Activated T-cell treated with anti-CD3 and anti-CD28 coated beads, Interleukin-2, amount 50 U/mL, for 48 hours (primary cell): ENCODE results near the gene DDX59.

Source experiments
- DNase-seq, 2 experiments: peaks; one replicate each; pipeline ENCODE4 v3.0.0-alpha.2; 2020

Gene DDX59

GRCh38 chr1:200628223-200628881 is 41.4 kb downstream of the DDX59 start:
- DNase-seq = peak; percentile 71 to 73

DNA sequence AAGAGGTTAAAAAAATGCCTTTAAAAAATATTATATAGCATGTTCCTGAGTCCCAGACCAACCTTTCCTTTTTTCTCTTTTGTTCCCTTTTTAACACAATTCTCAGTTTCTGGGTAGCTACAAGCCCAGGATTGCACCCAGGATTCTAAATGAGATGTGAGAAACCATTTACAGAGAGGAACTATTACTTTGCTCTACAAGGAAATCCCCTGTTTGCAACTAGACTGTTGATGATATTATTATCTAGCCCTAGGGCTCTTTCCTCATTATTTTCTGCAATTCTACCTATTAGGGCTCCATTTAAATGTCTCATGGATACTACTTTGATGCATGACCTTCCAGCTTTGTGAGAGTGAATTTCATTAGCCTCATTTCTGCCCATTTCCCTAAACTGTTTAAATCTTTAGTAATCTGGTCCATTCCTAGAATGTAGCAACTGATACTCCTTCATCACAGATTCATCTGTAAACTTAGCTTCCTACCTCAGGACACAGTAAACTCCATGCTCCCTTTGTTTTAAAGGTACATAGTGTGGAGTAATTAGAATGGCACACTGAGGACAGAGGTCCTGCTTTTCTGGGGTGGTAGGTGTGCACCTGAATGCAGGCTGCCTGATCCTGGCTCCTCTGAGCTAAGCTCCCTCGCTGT is 42.0 kb downstream of the DDX59 start:
- DNase-seq = no peak

- no peak for DNase-seq
Measured at GRCh38 chr1:200626853-200627534, 42.7 kb downstream of the DDX59 start.

GRCh38 chr1:200625381-200625824 is 44.3 kb downstream of the DDX59 start:
- no peak for DNase-seq

DNA sequence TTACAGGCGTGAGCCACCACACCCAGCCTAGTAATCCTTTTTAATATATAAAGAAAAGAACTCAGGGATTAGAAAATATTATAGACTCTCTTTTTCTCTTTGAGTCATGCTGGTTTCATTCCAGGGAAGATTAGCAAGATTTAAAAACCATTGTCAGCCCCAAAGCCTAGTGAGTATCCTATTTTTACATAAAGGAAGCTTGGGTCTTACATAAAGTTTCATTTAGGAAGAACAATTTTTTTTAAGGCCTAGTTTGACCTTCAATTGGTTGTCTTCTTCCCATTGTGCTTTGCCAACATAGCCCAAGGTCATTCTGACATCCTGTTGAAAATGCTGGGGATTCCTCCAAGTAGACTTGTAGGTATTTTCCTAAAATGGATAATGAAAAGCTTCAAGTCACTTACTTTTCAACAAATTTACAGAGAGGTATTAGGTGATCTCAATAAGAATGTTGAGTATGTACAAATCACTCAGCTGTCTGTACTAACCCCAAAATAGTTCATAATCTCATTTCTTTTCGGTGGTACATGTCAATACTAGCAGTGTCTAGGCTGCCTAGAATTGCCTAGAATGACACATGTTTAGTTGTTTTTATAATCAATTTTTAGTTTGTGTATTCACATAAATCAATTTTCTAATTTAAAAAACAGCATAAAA is 44.9 kb downstream of the DDX59 start:
- no peak for DNase-seq

GRCh38 chr1:200620273-200621131 is 49.2 kb downstream of the DDX59 start, which contains the start of gene KIF14:
Gene KIF14 (minus strand): TSS chr1:200620751. CDS start chr1:200618723, 2,028 bp downstream.
- peak; percentile 91 to 93 for DNase-seq

DNA sequence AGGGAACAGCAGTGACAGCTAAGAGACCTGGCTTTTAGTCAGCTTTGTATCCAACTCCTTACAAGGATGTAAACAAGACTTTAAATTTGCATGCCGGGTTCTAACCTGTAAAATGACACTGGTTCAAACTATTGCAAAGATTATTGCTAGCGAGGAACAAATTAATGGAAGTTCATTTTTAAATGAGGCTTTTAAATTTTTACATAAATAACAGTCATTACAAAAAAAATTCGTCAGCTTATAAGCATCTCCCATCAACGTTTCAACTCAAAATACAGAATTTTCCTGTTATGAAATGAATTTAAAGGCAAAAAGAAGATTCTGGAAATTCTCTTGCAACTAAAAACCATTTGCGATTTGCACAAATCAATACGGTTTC is 49.8 kb downstream of the DDX59 start:
- DNase-seq = no peak

DNA sequence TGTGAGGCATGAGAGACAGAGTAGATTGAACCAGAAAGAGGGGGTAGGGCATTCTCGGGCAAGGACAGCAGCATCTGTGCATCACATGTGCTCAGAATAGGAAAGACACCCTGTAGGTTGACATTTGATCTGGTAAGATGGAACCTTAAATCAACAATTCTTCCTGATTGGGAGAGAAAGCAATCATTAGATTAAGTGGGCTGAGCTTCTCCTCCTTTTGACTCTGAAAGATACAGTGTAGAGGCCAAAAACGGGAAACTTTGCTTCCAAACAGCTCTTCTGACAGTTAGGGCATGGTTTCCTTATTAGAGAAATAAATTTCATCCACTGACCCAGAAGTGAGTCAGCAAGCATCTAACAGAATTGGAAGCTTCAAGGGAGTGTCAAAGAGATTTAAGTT is 58.9 kb downstream of the DDX59 start:
- DNase-seq = no peak

DNA sequence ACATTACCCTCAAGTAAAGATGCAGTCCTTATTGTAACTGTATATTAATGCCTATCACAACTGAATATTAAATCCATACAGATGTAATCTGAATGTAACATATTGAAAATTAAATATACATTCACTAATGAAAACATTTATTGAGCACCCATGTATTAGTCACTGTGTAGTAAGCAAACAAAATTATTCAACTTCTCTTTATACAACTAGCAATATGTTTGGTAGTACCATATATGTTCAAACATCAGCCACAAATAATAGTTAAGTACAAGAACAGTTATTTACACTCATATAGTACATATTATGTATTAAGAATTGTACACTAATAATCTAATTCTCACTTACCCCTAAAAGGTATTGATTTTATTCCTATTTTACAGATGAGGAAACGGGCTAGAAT is 67.1 kb downstream of the DDX59 start:
- DNase-seq = no peak
